ENCODE results near the gene ZNF75A. TPM values are rescaled to one million over a fixed set of nuclear protein-coding genes. Genes with fewer than 3 reads are reported as not detected.

Gene ZNF75A
- total RNA-seq, 3 donors from 2014 or later = 19.0 to 33.1 (median 30.8) TPM

DNA sequence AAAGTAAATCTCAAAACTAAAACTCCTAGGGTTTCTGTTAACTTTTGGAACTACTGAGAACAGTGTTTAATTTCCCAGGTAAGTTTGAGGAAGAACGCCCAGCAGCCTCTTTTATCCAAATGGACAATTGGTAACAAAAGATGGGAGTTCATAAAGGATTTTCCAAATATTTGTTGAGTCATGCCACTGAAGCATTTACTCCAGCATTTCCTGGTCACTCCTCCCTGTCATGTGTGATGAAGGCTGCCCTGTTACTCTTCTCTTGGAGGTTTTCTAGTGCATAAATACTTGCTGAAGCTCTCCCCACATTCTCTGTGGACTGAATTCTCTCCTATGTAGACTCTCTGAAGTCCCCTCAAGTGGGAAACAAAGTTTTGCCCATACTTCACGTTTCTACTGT is 16.5 kb downstream of the ZNF75A start:
- TF ChIP-seq, protein P1, sequence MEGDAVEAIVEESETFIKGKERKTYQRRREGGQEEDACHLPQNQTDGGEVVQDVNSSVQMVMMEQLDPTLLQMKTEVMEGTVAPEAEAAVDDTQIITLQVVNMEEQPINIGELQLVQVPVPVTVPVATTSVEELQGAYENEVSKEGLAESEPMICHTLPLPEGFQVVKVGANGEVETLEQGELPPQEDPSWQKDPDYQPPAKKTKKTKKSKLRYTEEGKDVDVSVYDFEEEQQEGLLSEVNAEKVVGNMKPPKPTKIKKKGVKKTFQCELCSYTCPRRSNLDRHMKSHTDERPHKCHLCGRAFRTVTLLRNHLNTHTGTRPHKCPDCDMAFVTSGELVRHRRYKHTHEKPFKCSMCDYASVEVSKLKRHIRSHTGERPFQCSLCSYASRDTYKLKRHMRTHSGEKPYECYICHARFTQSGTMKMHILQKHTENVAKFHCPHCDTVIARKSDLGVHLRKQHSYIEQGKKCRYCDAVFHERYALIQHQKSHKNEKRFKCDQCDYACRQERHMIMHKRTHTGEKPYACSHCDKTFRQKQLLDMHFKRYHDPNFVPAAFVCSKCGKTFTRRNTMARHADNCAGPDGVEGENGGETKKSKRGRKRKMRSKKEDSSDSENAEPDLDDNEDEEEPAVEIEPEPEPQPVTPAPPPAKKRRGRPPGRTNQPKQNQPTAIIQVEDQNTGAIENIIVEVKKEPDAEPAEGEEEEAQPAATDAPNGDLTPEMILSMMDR (IDR thresholded peaks at IDR 0.05) = no peak
- peaks cover 6% of the 10 kb centered on the region for H3K36me3 ChIP-seq (ENCODE audit: low read depth)
- ATAC-seq (no peak), DNase-seq (no peak)
- intact Hi-C loops (cut with DNase I, micrococcal nuclease) = no loop called here
- H3K4me1 ChIP-seq (ENCODE audit: low read depth) = no peaks in the 10 kb centered on the region
- peaks cover 80% of the 10 kb centered on the region for H3K9me3 ChIP-seq
- no peak overlapping the region for H3K4me3 ChIP-seq

DNA sequence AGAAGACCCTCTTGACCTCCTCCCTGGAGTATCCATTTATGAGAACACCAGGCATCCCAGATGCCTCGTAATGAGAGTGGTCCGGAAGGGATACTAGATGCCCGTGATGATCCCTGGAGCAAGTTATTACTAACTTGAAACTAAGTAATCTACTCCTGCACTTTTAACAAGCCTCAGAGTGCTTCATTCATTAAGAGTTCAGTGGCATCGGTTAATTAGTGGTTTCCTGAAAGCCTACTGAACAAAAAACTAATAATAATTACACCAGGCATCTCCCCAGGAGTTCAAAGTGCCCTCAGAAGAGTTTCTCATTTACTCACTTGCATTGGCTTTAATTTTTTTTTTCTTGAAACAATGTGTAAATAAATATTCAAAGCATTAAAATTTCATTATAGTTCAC is 22.2 kb downstream of the ZNF75A start:
- ATAC-seq = no peak
- TF ChIP-seq, protein P1 (IDR thresholded peaks at IDR 0.05) = no peak
- intact Hi-C loops (cut with DNase I, micrococcal nuclease) = no loop called here

DNA sequence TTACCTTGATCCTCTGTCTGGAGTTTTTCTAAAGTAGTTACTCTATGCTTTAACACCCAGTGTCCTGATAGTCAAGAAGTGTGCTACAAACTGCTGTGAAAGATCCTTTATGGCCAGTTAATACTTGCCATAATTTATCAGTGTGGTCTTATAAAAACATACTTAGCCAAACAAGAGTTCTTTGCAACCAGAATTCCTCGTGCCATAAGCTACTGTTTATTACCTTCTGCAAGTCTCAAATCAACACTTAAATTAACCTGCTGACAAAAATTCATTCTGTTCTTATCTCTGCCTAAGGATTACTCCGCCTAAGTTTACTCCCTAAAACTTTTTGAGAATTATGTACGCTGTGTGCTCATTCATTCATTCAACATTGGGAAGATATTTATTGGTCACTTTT is 22.8 kb downstream of the ZNF75A start:
- H3K4me1 ChIP-seq (ENCODE audit: low read depth) = peaks cover 3% of the 10 kb centered on the region
- ATAC-seq = peak; percentile 49
- no peak for DNase-seq
- H3K4me3 ChIP-seq = no peak overlapping the region
- TF ChIP-seq, protein P1 (IDR thresholded peaks at IDR 0.05) = no peak
- intact Hi-C loops (cut with DNase I, micrococcal nuclease) = no loop called here
- peaks cover 22% of the 10 kb centered on the region for H3K9me3 ChIP-seq
- H3K36me3 ChIP-seq (ENCODE audit: low read depth) = no peaks in the 10 kb centered on the region

More for the DNA sequence above, 22.2 kb downstream of the ZNF75A start:
- Histone ChIP-seq H3K36me3 (ENCODE audit: low read depth) (no peaks in the 10 kb centered on the region), H3K4me1 (ENCODE audit: low read depth) (peaks cover 3% of the 10 kb centered on the region), H3K9me3 (peaks cover 28% of the 10 kb centered on the region), H3K4me3 (no peak overlapping the region)
- DNase-seq = no peak

DNA sequence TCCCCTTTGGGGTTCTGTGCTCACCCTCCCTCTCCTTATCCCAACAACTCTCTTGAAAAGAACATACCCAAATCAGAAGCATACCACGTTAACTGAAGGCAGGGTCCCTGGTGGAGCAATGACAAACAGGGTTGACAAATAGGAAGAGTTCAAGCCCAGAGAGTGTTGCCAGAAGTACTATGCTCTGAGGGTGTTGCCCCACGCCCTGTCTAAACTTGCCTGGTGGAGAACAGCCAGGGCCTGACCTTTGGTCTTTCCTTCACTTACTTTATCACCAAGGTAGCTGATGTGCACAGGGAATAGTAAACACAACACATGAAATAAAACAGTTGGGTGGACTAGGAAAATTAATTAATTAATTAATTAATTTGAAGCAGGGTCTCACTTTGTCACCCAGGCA is 23.3 kb downstream of the ZNF75A start:
- peaks cover 3% of the 10 kb centered on the region for H3K4me1 ChIP-seq (ENCODE audit: low read depth)
- ATAC-seq (peak; percentile 99), DNase-seq (peak in 2 of 3 donors; percentile 47 to 52)
- H3K9me3 ChIP-seq = peaks cover 19% of the 10 kb centered on the region
- intact Hi-C loops (cut with DNase I, micrococcal nuclease) = no loop called here
- TF ChIP-seq, protein P1 (IDR thresholded peaks at IDR 0.05) = no peak
- no peak overlapping the region for H3K4me3 ChIP-seq
- no peaks in the 10 kb centered on the region for H3K36me3 ChIP-seq (ENCODE audit: low read depth)

DNA sequence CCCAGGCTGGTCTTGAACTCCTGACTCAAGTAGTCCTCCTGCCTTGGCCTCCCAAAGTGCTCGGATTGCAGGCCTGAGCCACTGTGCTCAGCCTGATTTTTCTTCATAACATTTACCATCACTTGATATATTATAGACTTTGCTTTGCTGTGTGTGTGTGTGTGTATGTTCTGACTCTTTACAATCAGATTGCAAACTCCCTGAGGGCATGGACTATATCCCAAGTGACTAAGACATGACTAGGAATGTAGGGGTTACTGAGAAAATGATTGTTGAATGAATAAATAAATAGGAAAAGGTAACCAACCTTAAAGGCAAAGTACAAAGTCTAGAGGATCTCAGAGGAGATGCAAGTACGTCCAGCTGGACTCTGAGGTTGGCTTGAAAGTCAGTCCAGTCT is 40.7 kb downstream of the ZNF75A start:
- DNase-seq (no peak), ATAC-seq (no peak)
- no peaks in the 10 kb centered on the region for H3K9me3 ChIP-seq
- TF ChIP-seq, protein P1 (IDR thresholded peaks at IDR 0.05) = no peak
- no peaks in the 10 kb centered on the region for H3K4me1 ChIP-seq (ENCODE audit: low read depth)
- intact Hi-C loops (cut with DNase I, micrococcal nuclease) = no loop called here
- H3K4me3 ChIP-seq = no peak overlapping the region
- H3K36me3 ChIP-seq (ENCODE audit: low read depth) = no peaks in the 10 kb centered on the region

DNA sequence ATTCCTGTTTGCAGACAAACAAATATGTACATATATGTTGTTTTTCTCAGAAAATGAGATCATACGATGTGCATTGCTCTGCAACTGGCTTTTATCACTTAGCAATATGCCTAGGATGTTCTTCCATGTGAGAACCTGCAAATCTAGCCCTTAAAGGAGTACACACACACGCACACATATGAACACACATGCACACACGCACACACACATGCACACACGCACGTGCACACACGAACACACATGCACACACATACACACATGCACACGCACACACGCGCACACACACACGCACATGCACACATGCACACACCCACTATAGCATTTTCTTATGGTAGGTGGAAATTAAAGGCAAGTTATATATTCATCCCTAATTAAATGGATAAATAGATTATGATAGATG is 42.3 kb downstream of the ZNF75A start:
- intact Hi-C loops (cut with DNase I, micrococcal nuclease) = no loop called here
- Histone ChIP-seq H3K4me1 (ENCODE audit: low read depth) (no peaks in the 10 kb centered on the region), H3K4me3 (no peak overlapping the region), H3K9me3 (no peaks in the 10 kb centered on the region), H3K36me3 (ENCODE audit: low read depth) (no peaks in the 10 kb centered on the region)
- ATAC-seq (no peak), DNase-seq (no peak)
- TF ChIP-seq, protein P1 (IDR thresholded peaks at IDR 0.05) = no peak
